ENCODE results near the gene SOX2. TPM values are rescaled to one million over a fixed set of nuclear protein-coding genes. Genes with fewer than 3 reads are reported as not detected.
"Not testable (repeated sequence)": the region's sequence is repeated elsewhere in the genome, so short reads cannot be mapped to it uniquely, and the experiment has no call there.

SOX2 gene
- total RNA-seq, 4 donors from 2014 or later = 0.53 TPM; not detected in 3

DNA sequence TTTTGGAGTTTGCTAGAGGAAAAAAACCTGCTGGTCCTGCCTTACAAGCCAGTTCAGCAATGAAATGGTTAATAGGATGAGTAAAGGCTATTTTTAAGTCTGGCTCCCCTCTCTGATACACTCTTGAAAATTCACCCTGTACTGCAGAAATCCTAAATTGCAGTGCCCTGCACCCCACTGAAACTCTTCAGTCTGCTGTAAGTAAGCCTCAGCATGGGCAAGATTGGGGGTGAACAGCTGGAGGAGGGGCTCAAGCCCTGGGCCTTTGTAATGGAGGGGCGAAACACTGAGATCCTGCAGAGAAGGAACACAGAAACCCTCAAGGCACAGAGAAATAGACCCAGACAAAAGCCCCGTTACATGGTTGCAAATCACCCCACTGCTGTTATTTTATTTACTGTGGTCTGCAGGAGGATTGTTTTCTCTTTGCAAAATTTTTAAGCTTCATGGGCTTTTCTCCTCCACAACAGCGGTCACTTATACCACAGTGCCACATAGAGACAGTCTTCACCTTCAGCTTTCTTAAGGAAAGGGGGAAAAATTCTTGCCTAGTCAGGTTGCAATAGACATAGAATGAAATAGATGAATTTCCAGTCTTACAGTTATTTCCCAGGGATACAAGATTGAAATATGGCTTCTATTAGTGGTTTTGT is 45.0 kb downstream of the SOX2 start:
- peaks cover 0 to 8% (median 0%) of the 10 kb centered on the region in 3 donors for H3K27me3 ChIP-seq
- H3K9me3 ChIP-seq = no peaks in the 10 kb centered on the region
- intact Hi-C loops (cut with DNase I; ENCODE audit: low total_unique reads) (no loop called here), in situ Hi-C loops (cut with MboI; ENCODE audit: low sequenced_read_pairs in 4 of 4) (no loop called here)
- no peaks in the 10 kb centered on the region for H3K4me1 ChIP-seq
- no peak for TF ChIP-seq POLR2A (IDR thresholded peaks at IDR 0.05)
- TF ChIP-seq, protein P1, sequence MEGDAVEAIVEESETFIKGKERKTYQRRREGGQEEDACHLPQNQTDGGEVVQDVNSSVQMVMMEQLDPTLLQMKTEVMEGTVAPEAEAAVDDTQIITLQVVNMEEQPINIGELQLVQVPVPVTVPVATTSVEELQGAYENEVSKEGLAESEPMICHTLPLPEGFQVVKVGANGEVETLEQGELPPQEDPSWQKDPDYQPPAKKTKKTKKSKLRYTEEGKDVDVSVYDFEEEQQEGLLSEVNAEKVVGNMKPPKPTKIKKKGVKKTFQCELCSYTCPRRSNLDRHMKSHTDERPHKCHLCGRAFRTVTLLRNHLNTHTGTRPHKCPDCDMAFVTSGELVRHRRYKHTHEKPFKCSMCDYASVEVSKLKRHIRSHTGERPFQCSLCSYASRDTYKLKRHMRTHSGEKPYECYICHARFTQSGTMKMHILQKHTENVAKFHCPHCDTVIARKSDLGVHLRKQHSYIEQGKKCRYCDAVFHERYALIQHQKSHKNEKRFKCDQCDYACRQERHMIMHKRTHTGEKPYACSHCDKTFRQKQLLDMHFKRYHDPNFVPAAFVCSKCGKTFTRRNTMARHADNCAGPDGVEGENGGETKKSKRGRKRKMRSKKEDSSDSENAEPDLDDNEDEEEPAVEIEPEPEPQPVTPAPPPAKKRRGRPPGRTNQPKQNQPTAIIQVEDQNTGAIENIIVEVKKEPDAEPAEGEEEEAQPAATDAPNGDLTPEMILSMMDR (IDR thresholded peaks at IDR 0.05 in 4 of 5, conservative IDR thresholded peaks at IDR 0.05 in 1 of 5) = no peak
- no peak for ATAC-seq
- no peak overlapping the region for H3K27ac ChIP-seq
- DNase-seq = no peak
- no peak overlapping the region for H3K4me3 ChIP-seq
- H3K36me3 ChIP-seq = no peaks in the 10 kb centered on the region

DNA sequence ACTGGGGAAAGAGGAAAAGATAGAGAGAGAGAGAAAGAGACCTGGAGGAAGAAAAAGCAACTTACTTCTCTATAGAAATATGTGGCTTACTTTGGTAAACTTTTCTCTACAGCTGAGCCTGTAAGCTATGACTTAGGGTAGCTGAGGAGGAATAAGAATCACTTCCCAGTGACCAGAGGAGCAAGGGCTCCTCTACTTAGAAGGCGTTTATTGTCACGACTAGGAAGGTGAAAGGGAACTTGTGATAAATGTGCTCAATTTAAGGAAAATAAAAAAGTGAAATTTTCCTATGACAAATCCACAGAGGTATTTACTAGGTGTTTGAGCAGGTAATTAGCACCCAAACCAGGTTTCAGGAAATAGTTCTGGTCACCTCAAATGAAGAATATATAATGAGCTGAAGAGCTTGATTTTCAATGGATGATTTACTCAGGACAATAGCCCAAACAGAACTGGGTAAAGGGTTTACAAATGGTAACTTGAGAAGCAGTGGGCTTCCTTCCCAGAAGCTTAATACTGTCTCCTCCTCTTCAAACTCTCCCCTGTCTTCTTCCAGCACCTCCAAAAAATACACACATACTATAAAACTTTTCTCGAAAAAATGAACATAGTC is 46.1 kb downstream of the SOX2 start:
- H3K27ac ChIP-seq = no peak overlapping the region
- TF ChIP-seq, protein P1 (IDR thresholded peaks at IDR 0.05 in 4 of 5, conservative IDR thresholded peaks at IDR 0.05 in 1 of 5) = no peak
- no peak for TF ChIP-seq POLR2A (IDR thresholded peaks at IDR 0.05)
- H3K9me3 ChIP-seq = no peaks in the 10 kb centered on the region
- H3K4me1 ChIP-seq = no peaks in the 10 kb centered on the region
- in situ Hi-C loops (cut with MboI; ENCODE audit: low sequenced_read_pairs in 4 of 4) (no loop called here), intact Hi-C loops (cut with DNase I; ENCODE audit: low total_unique reads) (no loop called here)
- no peak overlapping the region for H3K4me3 ChIP-seq
- peaks cover 0 to 8% (median 0%) of the 10 kb centered on the region in 3 donors for H3K27me3 ChIP-seq
- no peaks in the 10 kb centered on the region for H3K36me3 ChIP-seq
- DNase-seq = no peak
- no peak for ATAC-seq

DNA sequence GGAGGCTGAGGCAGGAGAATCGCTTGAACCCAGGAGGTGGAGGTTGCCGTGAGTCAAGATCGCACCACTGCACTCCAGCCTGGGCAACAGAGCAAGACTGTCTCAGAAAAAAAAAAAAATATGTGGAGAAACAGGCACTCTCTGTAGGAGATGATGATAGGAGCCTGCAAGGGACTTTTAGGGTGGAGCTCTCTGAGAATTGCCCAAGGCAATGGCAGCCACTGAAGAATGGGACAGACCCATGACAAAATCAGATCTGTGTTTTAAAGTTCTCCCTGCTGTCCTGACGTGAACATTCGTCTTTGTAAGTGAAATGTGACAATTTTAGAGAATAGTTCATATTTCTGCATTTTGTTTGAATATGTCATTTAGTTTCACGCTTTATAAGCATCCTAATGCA is 50.2 kb downstream of the SOX2 start:
- no peak overlapping the region for H3K27ac ChIP-seq
- ATAC-seq = no peak

GRCh38 chr3:181764033-181764432 is 52.3 kb downstream of the SOX2 start:
- H3K4me1 ChIP-seq; H3K27ac ChIP-seq; H3K9me3 ChIP-seq; ATAC-seq; in situ Hi-C loops (cut with MboI; ENCODE audit: low sequenced_read_pairs in 4 of 4); H3K27me3 ChIP-seq; H3K36me3 ChIP-seq; DNase-seq; H3K4me3 ChIP-seq; intact Hi-C loops (cut with DNase I; ENCODE audit: low total_unique reads): not testable (repeated sequence)

More for the DNA sequence above, 50.2 kb downstream of the SOX2 start:
- H3K9me3 ChIP-seq = no peaks in the 10 kb centered on the region
- DNase-seq = no peak
- no peaks in the 10 kb centered on the region for H3K4me1 ChIP-seq
- no peaks in the 10 kb centered on the region for H3K27me3 ChIP-seq
- in situ Hi-C loops (cut with MboI; ENCODE audit: low sequenced_read_pairs in 4 of 4) (no loop called here), intact Hi-C loops (cut with DNase I; ENCODE audit: low total_unique reads) (no loop called here)
- H3K4me3 ChIP-seq = no peak overlapping the region
- no peaks in the 10 kb centered on the region for H3K36me3 ChIP-seq
- TF ChIP-seq, protein P1 (IDR thresholded peaks at IDR 0.05 in 4 of 5, conservative IDR thresholded peaks at IDR 0.05 in 1 of 5) = no peak
- TF ChIP-seq POLR2A (IDR thresholded peaks at IDR 0.05) = no peak
